ENCODE results near the gene ADK.
"Not testable (repeated sequence)": the region's sequence is repeated elsewhere in the genome, so short reads cannot be mapped to it uniquely, and the experiment has no call there.

The ADK gene

GRCh38 chr10:74334221-74334620 lies 183.2 kb downstream of the ADK start:
- peak; percentile 62 for FAIRE-seq
- no peak for DNase-seq (ENCODE audit: insufficient read length, low spot score)
- no peak for TF ChIP-seq POLR2A (IDR thresholded peaks at IDR 0.05; ENCODE audit: low read depth, low read length)

- FAIRE-seq (peak; percentile 57), DNase-seq (ENCODE audit: insufficient read length, low spot score) (no peak)
- no peak for TF ChIP-seq POLR2A (IDR thresholded peaks at IDR 0.05; ENCODE audit: low read depth, low read length)
Observed at GRCh38 chr10:74335501-74335900, 184.5 kb downstream of the ADK start.

GRCh38 chr10:74337330-74338016 lies 186.5 kb downstream of the ADK start:
- DNase-seq (ENCODE audit: insufficient read length, low spot score): peak; percentile 9
- peak; percentile 95 for FAIRE-seq
- TF ChIP-seq POLR2A (IDR thresholded peaks at IDR 0.05; ENCODE audit: low read depth, low read length): no peak

GRCh38 chr10:74342991-74343390 lies 192.0 kb downstream of the ADK start:
- FAIRE-seq (peak; percentile 23), DNase-seq (ENCODE audit: insufficient read length, low spot score) (no peak)
- no peak for TF ChIP-seq POLR2A (IDR thresholded peaks at IDR 0.05; ENCODE audit: low read depth, low read length)

GRCh38 chr10:74343804-74344203 lies 192.8 kb downstream of the ADK start:
- DNase-seq (ENCODE audit: insufficient read length, low spot score) (no peak), FAIRE-seq (no peak)
- TF ChIP-seq POLR2A (IDR thresholded peaks at IDR 0.05; ENCODE audit: low read depth, low read length): no peak

- FAIRE-seq: no peak
- no peak for TF ChIP-seq POLR2A (IDR thresholded peaks at IDR 0.05; ENCODE audit: low read depth, low read length)
- DNase-seq (ENCODE audit: insufficient read length, low spot score): no peak
Observed at GRCh38 chr10:74344306-74344705, 193.3 kb downstream of the ADK start.

GRCh38 chr10:74347522-74347921 lies 196.5 kb downstream of the ADK start:
- no peak for TF ChIP-seq POLR2A (IDR thresholded peaks at IDR 0.05; ENCODE audit: low read depth, low read length)
- DNase-seq (ENCODE audit: insufficient read length, low spot score) (no peak), FAIRE-seq (no peak)

GRCh38 chr10:74353021-74353420 lies 202.0 kb downstream of the ADK start:
- not testable (repeated sequence) for DNase-seq (ENCODE audit: insufficient read length, low spot score); FAIRE-seq

GRCh38 chr10:74361678-74362077 lies 210.7 kb downstream of the ADK start:
- no peak for TF ChIP-seq POLR2A (IDR thresholded peaks at IDR 0.05; ENCODE audit: low read depth, low read length)
- FAIRE-seq (peak; percentile 64), DNase-seq (ENCODE audit: insufficient read length, low spot score) (no peak)

- no peak for TF ChIP-seq POLR2A (IDR thresholded peaks at IDR 0.05; ENCODE audit: low read depth, low read length)
- DNase-seq (ENCODE audit: insufficient read length, low spot score) (no peak), FAIRE-seq (peak; percentile 15)
Observed at GRCh38 chr10:74363727-74364126, 212.7 kb downstream of the ADK start.

- DNase-seq (ENCODE audit: insufficient read length, low spot score): no peak
- FAIRE-seq: no peak
- TF ChIP-seq POLR2A (IDR thresholded peaks at IDR 0.05; ENCODE audit: low read depth, low read length): no peak
Observed at GRCh38 chr10:74365109-74365508, 214.1 kb downstream of the ADK start.

- TF ChIP-seq POLR2A (IDR thresholded peaks at IDR 0.05; ENCODE audit: low read depth, low read length): no peak
- DNase-seq (ENCODE audit: insufficient read length, low spot score) (no peak), FAIRE-seq (peak; percentile 66)
Observed at GRCh38 chr10:74371696-74372095, 220.7 kb downstream of the ADK start.

GRCh38 chr10:74373059-74373458 lies 222.0 kb downstream of the ADK start:
- DNase-seq (ENCODE audit: insufficient read length, low spot score): no peak
- no peak for TF ChIP-seq POLR2A (IDR thresholded peaks at IDR 0.05; ENCODE audit: low read depth, low read length)
- FAIRE-seq: peak; percentile 43

- no peak for TF ChIP-seq POLR2A (IDR thresholded peaks at IDR 0.05; ENCODE audit: low read depth, low read length)
- DNase-seq (ENCODE audit: insufficient read length, low spot score) (no peak), FAIRE-seq (no peak)
Observed at GRCh38 chr10:74377476-74377875, 226.5 kb downstream of the ADK start.

- DNase-seq (ENCODE audit: insufficient read length, low spot score): no peak
- TF ChIP-seq POLR2A (IDR thresholded peaks at IDR 0.05; ENCODE audit: low read depth, low read length): no peak
- no peak for FAIRE-seq
Observed at GRCh38 chr10:74379474-74379873, 228.5 kb downstream of the ADK start.

GRCh38 chr10:74380795-74381194 lies 229.8 kb downstream of the ADK start:
- DNase-seq (ENCODE audit: insufficient read length, low spot score) (no peak), FAIRE-seq (no peak)
- TF ChIP-seq POLR2A (IDR thresholded peaks at IDR 0.05; ENCODE audit: low read depth, low read length): no peak

All from H54 (cell line).